Coronary artery (tissue), 2 donors: ENCODE data around the gene NFYC.
A peak's percentile ranks its signal among the peaks of the same experiment; 100 is the strongest.

Experiments used
- DNase-seq: peaks from one replicate; pipeline ENCODE4 v3.0.0-alpha.2; 2017; ENCODE audit warnings: low spot score
- H3K27ac ChIP-seq, 2 donors: fragments of 200-600 bp; sonication (generic); one replicate each; pipeline ENCODE4 v1.5.1; 2016 to 2019
- H3K4me3 ChIP-seq: fragments of 200-600 bp; sonication (generic); 2 replicates; pipeline ENCODE4 v1.5.1; 2016; ENCODE audit warnings: mild to moderate bottlenecking, moderate library complexity
- TF ChIP-seq, protein P1 (sequence below): fragments of 200-600 bp; sonication (generic); IDR thresholded peaks from one replicate; pipeline ENCODE4 v1.5.1; 2019; ENCODE audit warnings: antibody characterized with exemption

Gene NFYC

DNA sequence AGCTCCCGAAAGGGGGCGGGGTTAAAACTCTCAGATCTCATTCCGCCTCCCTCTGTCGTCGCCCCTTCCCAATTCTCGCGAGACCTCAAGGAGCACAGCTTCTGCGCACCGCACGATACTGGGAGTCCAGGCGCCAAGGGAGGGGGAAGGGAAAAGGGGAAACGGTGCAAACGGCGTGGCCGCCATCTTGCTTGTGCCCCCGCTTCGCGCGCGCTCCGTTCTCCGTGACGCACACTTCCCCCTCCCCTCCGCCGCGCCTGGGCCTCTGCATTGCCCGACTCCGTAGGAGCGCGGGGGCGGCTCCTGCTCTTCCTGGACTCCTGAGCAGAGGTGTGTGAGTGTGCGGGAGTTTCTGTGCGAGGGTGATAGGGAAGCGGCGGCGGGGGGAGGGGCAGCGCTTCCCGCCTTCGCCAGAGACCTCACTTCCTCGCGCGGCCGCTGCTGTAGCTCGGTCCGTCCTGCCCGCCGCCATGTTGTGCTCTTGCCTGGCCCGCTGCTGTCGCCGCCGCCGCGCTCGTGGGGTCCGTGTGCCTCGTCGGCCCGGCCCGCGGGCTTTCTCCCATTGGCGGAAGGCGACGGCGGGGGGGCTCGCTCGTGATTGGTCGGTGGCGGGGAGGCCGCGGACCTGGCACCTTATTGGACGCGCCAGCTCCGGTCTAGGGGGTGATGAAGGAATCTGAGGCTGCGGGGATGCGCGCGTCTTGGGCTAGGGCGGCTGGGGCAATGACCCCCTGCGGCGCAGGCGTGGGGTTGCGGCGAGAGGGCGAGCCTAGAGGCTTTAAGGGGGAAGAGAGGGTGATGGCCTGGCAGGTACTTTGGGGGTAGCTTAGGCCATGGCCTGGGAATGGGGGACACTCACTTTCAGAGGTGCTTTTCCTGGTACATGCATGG lies at the start of gene NFYC:
Gene NFYC, plus strand, starts transcription at position 167 of the 891 bp plus-strand sequence. CDS start 47,140 bp downstream, outside the sequence.
- TF ChIP-seq, protein P1, sequence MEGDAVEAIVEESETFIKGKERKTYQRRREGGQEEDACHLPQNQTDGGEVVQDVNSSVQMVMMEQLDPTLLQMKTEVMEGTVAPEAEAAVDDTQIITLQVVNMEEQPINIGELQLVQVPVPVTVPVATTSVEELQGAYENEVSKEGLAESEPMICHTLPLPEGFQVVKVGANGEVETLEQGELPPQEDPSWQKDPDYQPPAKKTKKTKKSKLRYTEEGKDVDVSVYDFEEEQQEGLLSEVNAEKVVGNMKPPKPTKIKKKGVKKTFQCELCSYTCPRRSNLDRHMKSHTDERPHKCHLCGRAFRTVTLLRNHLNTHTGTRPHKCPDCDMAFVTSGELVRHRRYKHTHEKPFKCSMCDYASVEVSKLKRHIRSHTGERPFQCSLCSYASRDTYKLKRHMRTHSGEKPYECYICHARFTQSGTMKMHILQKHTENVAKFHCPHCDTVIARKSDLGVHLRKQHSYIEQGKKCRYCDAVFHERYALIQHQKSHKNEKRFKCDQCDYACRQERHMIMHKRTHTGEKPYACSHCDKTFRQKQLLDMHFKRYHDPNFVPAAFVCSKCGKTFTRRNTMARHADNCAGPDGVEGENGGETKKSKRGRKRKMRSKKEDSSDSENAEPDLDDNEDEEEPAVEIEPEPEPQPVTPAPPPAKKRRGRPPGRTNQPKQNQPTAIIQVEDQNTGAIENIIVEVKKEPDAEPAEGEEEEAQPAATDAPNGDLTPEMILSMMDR: no peak

GRCh38 chr1:40645118-40645680 lies 46.3 kb upstream of the NFYC start:
- TF ChIP-seq, protein P1: no peak
- Histone ChIP-seq H3K27ac (no peak overlapping the region), H3K4me3 (no peak overlapping the region)
- no peak for DNase-seq

More for the DNA sequence above, at the start of gene NFYC:
- Histone ChIP-seq H3K27ac (peak within 1 kb of the TSS; percentile 99 to 100), H3K4me3 (peak within 1 kb of the TSS; percentile 91)
- peak; percentile 97 for DNase-seq

- TF ChIP-seq, protein P1: no peak
- no peak overlapping the region for H3K27ac ChIP-seq
- H3K4me3 ChIP-seq: no peak overlapping the region
- no peak for DNase-seq
These were observed 45.2 kb upstream of the NFYC start for GRCh38 chr1:40646315-40646714.

DNA sequence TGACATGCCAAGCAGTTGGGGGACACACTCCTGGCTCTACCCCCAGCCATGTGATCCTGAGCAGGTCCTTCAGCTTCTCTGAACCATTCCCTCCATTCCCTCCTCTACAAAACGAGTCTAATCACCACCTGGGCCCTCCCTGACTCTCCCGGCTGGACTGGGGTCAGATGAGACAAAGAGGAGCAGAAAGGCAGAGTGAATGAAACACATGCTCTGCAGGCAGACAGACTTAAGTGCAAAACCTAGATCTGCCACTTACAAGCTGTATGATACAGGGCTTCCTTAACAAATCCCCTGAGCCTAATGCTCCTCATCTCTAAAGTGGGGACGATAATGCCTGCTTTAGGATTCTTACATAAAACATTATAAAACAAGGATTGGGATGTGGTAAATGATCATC lies 43.3 kb upstream of the NFYC start:
- TF ChIP-seq, protein P1: no peak
- Histone ChIP-seq H3K4me3 (no peak overlapping the region), H3K27ac (no peak overlapping the region)
- DNase-seq: no peak

GRCh38 chr1:40648928-40649591 lies 42.4 kb upstream of the NFYC start:
- no peak for DNase-seq
- no peak overlapping the region for H3K27ac ChIP-seq
- TF ChIP-seq, protein P1: no peak
- H3K4me3 ChIP-seq: no peak overlapping the region

DNA sequence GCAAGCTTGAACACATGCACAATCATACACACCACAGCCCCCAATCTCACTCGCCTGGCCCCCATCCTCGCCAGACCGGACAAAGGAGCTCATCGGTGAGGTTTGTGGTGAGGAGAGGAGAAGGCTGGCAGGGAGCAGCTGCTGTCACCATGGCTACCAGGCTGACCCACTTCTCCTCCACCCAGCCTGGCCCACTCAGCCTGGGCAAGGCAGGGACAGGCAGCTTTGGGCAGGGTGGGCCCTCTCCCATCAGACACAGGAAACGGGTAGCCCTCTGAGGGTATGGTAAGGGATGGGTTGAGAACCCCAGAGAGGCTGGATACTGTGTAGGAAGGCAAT lies 41.9 kb upstream of the NFYC start:
- TF ChIP-seq, protein P1: no peak
- H3K4me3 ChIP-seq: no peak overlapping the region
- H3K27ac ChIP-seq: no peak overlapping the region
- no peak for DNase-seq
